ENCODE measurements around the gene BRD7.

Gene BRD7

DNA sequence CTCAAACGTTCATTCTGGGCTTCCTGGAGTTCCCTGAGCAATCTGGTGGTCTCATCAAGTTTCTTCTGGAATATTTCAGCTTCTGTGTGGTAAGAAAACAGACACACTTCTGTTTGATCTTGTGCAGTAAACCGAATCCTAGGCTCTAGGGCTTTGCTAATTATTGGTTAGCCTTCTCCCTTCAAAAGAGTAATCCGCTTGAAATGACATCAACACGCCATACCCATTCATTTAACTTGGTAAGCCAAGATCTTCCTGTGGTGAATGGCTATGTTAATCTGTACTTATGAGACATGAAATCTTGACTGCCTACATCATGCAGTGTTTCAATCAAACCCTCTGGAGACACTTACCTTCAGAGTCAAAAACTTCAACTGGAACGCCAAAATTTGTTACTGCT, 48.5 kb downstream of the BRD7 start:
- H3K27me3 Mint-ChIP-seq = no peaks in the 10 kb centered on the region
- no peak overlapping the region for H3K4me3 Mint-ChIP-seq
- H3K36me3 Mint-ChIP-seq (ENCODE audit: insufficient read depth) = peaks cover 64% of the 10 kb centered on the region
- no peak for ATAC-seq (replicated peaks; ENCODE audit: extremely low read depth, poor library complexity, severe bottlenecking)
- H3K9me3 Mint-ChIP-seq = no peaks in the 10 kb centered on the region
- H3K27ac Mint-ChIP-seq (ENCODE audit: low read depth) = no peak overlapping the region
- H3K4me1 Mint-ChIP-seq = peaks cover 15% of the 10 kb centered on the region
- DNase-seq (ENCODE audit: low spot score in 2 of 2) = no peak

- ATAC-seq (replicated peaks; ENCODE audit: extremely low read depth, poor library complexity, severe bottlenecking) (peak; percentile 49), DNase-seq (ENCODE audit: low spot score in 2 of 2) (no peak)
- peaks cover 64% of the 10 kb centered on the region for H3K36me3 Mint-ChIP-seq (ENCODE audit: insufficient read depth)
- H3K9me3 Mint-ChIP-seq = no peaks in the 10 kb centered on the region
- peak overlapping the region; percentile 23 for H3K27ac Mint-ChIP-seq (ENCODE audit: low read depth)
- H3K4me3 Mint-ChIP-seq = no peak overlapping the region
- H3K4me1 Mint-ChIP-seq = peaks cover 7% of the 10 kb centered on the region
- no peaks in the 10 kb centered on the region for H3K27me3 Mint-ChIP-seq
These were observed 49.8 kb downstream of the BRD7 start for GRCh38 chr16:50318796-50319578.

DNA sequence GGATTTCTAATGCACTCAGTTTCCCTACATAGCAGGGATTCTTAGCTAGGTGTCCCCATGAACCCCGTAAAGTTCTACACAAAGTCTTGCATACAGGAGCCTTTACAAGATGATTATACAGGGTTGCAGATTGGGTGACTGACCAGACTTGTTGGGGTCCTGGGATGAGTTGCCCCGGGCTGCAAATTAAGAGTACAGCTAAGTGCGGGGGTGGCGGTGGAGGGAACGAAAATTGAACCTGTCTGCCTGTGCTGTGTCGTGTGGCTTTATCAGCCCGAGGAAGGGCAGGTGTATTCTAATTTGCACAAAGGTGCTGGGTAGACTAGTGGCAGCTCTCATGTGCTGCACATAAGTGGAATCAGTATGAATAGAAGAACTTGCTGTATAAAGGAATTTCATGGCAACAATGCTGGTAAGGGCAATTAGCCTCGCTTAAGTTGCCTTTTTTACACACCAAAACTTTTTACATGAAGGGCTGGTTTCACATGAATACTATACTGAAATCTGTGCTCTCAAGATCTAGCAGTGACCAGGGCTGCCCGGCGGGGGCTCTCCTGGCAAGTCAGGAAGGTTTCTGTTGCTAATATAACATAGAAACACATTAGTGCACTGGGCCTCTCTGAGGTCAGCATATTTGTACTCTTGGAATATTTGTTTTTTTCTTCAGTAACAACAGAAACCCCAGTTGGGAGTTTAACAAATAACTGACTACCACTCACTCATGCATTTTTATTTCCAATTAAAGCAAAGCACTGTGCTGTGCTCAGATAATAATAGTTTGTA, 51.7 kb downstream of the BRD7 start:
- Mint-ChIP-seq H3K9me3 (no peaks in the 10 kb centered on the region), H3K27me3 (no peaks in the 10 kb centered on the region), H3K36me3 (ENCODE audit: insufficient read depth) (peaks cover 73% of the 10 kb centered on the region), H3K27ac (ENCODE audit: low read depth) (peak overlapping the region; percentile 23), H3K4me1 (peaks cover under 1% of the 10 kb centered on the region), H3K4me3 (no peak overlapping the region)
- ATAC-seq (replicated peaks; ENCODE audit: extremely low read depth, poor library complexity, severe bottlenecking) = no peak
- DNase-seq (ENCODE audit: low spot score in 2 of 2) = no peak

- H3K4me3 Mint-ChIP-seq = no peak overlapping the region
- H3K36me3 Mint-ChIP-seq (ENCODE audit: insufficient read depth) = peaks cover 73% of the 10 kb centered on the region
These were observed 52.5 kb downstream of the BRD7 start for GRCh38 chr16:50316102-50316847.

GRCh38 chr16:50315346-50315997, 53.3 kb downstream of the BRD7 start:
- Mint-ChIP-seq H3K4me1 (peaks cover 8% of the 10 kb centered on the region), H3K4me3 (no peak overlapping the region), H3K27ac (ENCODE audit: low read depth) (no peak overlapping the region), H3K9me3 (no peaks in the 10 kb centered on the region), H3K36me3 (ENCODE audit: insufficient read depth) (peaks cover 65% of the 10 kb centered on the region), H3K27me3 (no peaks in the 10 kb centered on the region)
- ATAC-seq (replicated peaks; ENCODE audit: extremely low read depth, poor library complexity, severe bottlenecking) (no peak), DNase-seq (ENCODE audit: low spot score in 2 of 2) (no peak)

More at GRCh38 chr16:50316102-50316847, 52.5 kb downstream of the BRD7 start:
- peaks cover 7% of the 10 kb centered on the region for H3K4me1 Mint-ChIP-seq
- ATAC-seq (replicated peaks; ENCODE audit: extremely low read depth, poor library complexity, severe bottlenecking) (no peak), DNase-seq (ENCODE audit: low spot score in 2 of 2) (no peak)
- no peaks in the 10 kb centered on the region for H3K9me3 Mint-ChIP-seq
- no peak overlapping the region for H3K27ac Mint-ChIP-seq (ENCODE audit: low read depth)
- no peaks in the 10 kb centered on the region for H3K27me3 Mint-ChIP-seq

DNA sequence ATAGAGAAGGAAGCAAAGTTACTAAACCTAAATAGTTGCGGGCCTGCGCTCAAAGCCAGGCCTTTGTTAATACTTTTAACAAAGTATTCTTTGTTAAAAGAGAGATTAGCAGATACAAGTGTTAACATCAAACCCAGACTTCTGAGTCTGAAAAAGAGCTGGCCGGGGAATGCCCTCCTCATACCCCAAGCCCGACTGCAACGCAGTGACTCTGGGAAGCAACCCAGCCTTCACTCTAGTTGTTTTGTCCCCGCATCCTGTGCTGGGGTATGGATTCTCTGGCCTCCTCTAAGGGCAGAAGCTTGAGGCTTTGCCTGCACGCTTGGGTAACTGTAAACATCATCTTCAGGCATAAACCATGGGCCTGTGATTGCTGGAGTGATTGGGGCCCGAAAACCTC, 54.1 kb downstream of the BRD7 start:
- Mint-ChIP-seq H3K4me3 (no peak overlapping the region), H3K36me3 (ENCODE audit: insufficient read depth) (peaks cover 60% of the 10 kb centered on the region), H3K4me1 (peaks cover 16% of the 10 kb centered on the region), H3K27ac (ENCODE audit: low read depth) (no peak overlapping the region), H3K27me3 (no peaks in the 10 kb centered on the region), H3K9me3 (no peaks in the 10 kb centered on the region)
- no peak for DNase-seq (ENCODE audit: low spot score in 2 of 2)
- ATAC-seq (replicated peaks; ENCODE audit: extremely low read depth, poor library complexity, severe bottlenecking) = no peak

DNA sequence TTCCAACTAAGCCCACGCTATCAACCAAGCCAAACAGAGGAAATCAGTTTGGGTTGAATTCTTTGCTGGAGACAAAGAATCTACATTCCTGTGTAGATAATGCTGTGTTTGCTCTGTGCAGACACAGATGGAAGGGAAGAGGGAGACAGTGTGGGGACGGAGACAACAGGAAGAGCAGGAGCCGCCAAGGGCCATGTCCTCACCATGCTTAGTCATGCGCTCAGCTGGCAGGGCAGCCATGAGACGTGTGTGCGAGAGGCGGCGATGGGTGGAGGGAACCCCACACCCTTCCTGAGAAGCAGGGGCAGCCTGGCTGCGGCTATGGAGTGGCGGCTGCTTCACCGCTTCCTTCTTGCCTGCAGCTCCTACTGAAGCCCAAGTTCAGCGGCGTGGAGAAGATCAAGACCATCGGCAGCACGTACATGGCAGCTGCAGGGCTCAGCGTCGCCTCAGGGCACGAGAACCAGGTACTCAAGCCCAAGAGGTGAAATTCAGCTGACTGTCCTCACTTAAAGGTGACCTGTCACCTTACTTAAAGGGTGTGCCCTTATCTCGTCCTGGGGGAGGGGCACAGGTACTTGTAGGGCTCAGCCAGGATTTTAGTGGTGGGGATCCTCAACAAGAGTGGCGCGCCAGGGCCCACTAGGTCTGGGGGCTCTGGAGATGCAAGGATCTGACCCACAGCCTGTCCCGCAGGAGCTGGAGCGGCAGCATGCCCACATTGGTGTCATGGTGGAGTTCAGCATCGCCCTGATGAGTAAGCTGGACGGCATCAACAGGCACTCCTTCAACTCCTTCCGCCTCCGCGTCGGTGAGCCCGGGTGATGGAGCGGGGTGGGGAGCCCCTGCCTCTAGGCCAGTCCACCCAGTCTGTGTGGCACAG, 55.0 kb downstream of the BRD7 start:
- H3K36me3 Mint-ChIP-seq (ENCODE audit: insufficient read depth) = peaks cover 57% of the 10 kb centered on the region

DNA sequence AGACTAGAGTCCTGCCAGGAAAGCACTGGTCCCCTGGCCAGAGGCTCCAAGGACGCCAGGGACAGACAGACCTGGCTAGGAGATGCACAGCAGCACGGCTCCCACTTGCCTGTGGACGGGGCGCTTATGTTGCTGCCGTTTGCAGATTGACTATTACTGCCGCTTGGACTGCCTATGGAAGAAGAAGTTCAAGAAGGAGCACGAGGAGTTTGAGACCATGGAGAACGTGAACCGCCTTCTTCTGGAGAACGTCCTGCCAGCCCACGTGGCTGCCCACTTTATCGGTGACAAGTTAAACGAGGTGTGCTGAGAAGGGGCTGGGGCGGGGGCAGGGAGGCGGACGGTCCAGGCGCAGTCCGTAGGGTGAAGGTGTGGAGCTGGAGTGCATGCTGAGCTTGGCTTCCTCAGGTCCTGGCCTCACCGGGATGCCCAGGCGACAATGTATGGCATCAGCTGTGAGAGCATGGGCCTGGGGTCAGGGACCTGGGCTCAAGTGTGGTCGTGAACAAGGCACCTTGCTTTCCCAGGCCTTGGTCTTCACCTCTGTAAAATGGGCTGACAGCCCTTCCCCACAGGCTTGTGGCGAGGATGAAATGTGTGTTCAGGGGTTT, 56.8 kb downstream of the BRD7 start:
- Mint-ChIP-seq H3K36me3 (ENCODE audit: insufficient read depth) (peaks cover 53% of the 10 kb centered on the region), H3K4me3 (no peak overlapping the region), H3K9me3 (no peaks in the 10 kb centered on the region), H3K27me3 (no peaks in the 10 kb centered on the region), H3K27ac (ENCODE audit: low read depth) (no peak overlapping the region), H3K4me1 (peaks cover 16% of the 10 kb centered on the region)
- ATAC-seq (replicated peaks; ENCODE audit: extremely low read depth, poor library complexity, severe bottlenecking) = no peak
- DNase-seq (ENCODE audit: low spot score in 2 of 2) = peak in 1 of 2 donors; percentile 9

More for the DNA sequence above, 55.0 kb downstream of the BRD7 start:
- DNase-seq (ENCODE audit: low spot score in 2 of 2) = no peak
- Mint-ChIP-seq H3K9me3 (no peaks in the 10 kb centered on the region), H3K27me3 (no peaks in the 10 kb centered on the region), H3K4me1 (peaks cover 16% of the 10 kb centered on the region), H3K27ac (ENCODE audit: low read depth) (peak overlapping the region; percentile 74), H3K4me3 (peak overlapping the region; percentile 34)
- ATAC-seq (replicated peaks; ENCODE audit: extremely low read depth, poor library complexity, severe bottlenecking) = peak; percentile 61

GRCh38 chr16:50311134-50311528, 57.7 kb downstream of the BRD7 start:
- H3K27me3 Mint-ChIP-seq = no peaks in the 10 kb centered on the region
- H3K4me1 Mint-ChIP-seq = peaks cover 16% of the 10 kb centered on the region
- H3K36me3 Mint-ChIP-seq (ENCODE audit: insufficient read depth) = peaks cover 47% of the 10 kb centered on the region
- DNase-seq (ENCODE audit: low spot score in 2 of 2) (peak in 1 of 2 donors; percentile 6), ATAC-seq (replicated peaks; ENCODE audit: extremely low read depth, poor library complexity, severe bottlenecking) (no peak)
- no peak overlapping the region for H3K27ac Mint-ChIP-seq (ENCODE audit: low read depth)
- H3K4me3 Mint-ChIP-seq = no peak overlapping the region
- no peaks in the 10 kb centered on the region for H3K9me3 Mint-ChIP-seq

GRCh38 chr16:50310308-50311133, 58.3 kb downstream of the BRD7 start:
- no peaks in the 10 kb centered on the region for H3K9me3 Mint-ChIP-seq
- H3K27me3 Mint-ChIP-seq = no peaks in the 10 kb centered on the region
- peaks cover 44% of the 10 kb centered on the region for H3K36me3 Mint-ChIP-seq (ENCODE audit: insufficient read depth)
- H3K4me3 Mint-ChIP-seq = peak overlapping the region; percentile 41
- peaks cover 16% of the 10 kb centered on the region for H3K4me1 Mint-ChIP-seq
- DNase-seq (ENCODE audit: low spot score in 2 of 2) (no peak), ATAC-seq (replicated peaks; ENCODE audit: extremely low read depth, poor library complexity, severe bottlenecking) (no peak)
- H3K27ac Mint-ChIP-seq (ENCODE audit: low read depth) = peak overlapping the region; percentile 87

Data from central memory CD8-positive, alpha-beta T cell (primary cell).